HFFc6 (cell line): ENCODE results near the gene MTMR4. TPM values are rescaled to one million over a fixed set of nuclear protein-coding genes. Genes with fewer than 3 reads are reported as not detected.
"Not testable (repeated sequence)": the region's sequence is repeated elsewhere in the genome, so short reads cannot be mapped to it uniquely, and the experiment has no call there.

Experiments
- DNase-seq: peaks from one replicate; pipeline ENCODE4 v3.0.0-alpha.2; 2018
- H3K27ac Mint-ChIP-seq: 2 replicates; pipeline ENCODE4 v1.8.0; 2020; ENCODE audit warnings: mild to moderate bottlenecking, mixed read lengths
- H3K27me3 Mint-ChIP-seq: 2 replicates; pipeline ENCODE4 v1.8.0; 2021; ENCODE audit warnings: mild to moderate bottlenecking, moderate library complexity, mixed read lengths; ENCODE audit not compliant: insufficient read depth
- H3K36me3 Mint-ChIP-seq: 2 replicates; pipeline ENCODE4 v1.8.0; 2021; ENCODE audit warnings: low read depth, mixed read lengths
- H3K4me1 Mint-ChIP-seq: 2 replicates; pipeline ENCODE4 v1.8.0; 2020; ENCODE audit warnings: low read depth, mixed read lengths
- H3K4me3 Mint-ChIP-seq: 2 replicates; pipeline ENCODE4 v1.8.0; 2020; ENCODE audit warnings: mild to moderate bottlenecking, moderate library complexity, mixed read lengths
- H3K9me3 Mint-ChIP-seq: 2 replicates; pipeline ENCODE4 v1.8.0; 2020; ENCODE audit warnings: mild to moderate bottlenecking, mixed read lengths
- CTCF ChIP-seq: fragments of 200-600 bp; sonication (generic); IDR thresholded peaks from 2 replicates; pipeline ENCODE4 v1.5.0; 2021; ENCODE audit warnings: antibody characterized with exemption, mild to moderate bottlenecking
- total RNA-seq, 6 experiments: library from RNA; stranded (reverse); fragmentation: NEBNext Ultra II Directional; extraction: Animal tissue kit (Norgen Biotek cat#: 25700); gene quantifications; 2 replicates in 1 of 6; 3 replicates in 5 of 6; pipeline ENCODE4 v1.2.3, GENCODE V29; 2021

The MTMR4 gene
- total RNA-seq, 6 experiments from 2014 or later, result 25.3 to 32.2 (median 28.2) TPM

- Mint-ChIP-seq H3K4me1 (no peaks in the 10 kb centered on the region), H3K36me3 (peaks cover 41% of the 10 kb centered on the region), H3K4me3 (no peak overlapping the region)
These were observed 26.0 kb downstream of the MTMR4 start for GRCh38 chr17:58488428-58488890.

DNA sequence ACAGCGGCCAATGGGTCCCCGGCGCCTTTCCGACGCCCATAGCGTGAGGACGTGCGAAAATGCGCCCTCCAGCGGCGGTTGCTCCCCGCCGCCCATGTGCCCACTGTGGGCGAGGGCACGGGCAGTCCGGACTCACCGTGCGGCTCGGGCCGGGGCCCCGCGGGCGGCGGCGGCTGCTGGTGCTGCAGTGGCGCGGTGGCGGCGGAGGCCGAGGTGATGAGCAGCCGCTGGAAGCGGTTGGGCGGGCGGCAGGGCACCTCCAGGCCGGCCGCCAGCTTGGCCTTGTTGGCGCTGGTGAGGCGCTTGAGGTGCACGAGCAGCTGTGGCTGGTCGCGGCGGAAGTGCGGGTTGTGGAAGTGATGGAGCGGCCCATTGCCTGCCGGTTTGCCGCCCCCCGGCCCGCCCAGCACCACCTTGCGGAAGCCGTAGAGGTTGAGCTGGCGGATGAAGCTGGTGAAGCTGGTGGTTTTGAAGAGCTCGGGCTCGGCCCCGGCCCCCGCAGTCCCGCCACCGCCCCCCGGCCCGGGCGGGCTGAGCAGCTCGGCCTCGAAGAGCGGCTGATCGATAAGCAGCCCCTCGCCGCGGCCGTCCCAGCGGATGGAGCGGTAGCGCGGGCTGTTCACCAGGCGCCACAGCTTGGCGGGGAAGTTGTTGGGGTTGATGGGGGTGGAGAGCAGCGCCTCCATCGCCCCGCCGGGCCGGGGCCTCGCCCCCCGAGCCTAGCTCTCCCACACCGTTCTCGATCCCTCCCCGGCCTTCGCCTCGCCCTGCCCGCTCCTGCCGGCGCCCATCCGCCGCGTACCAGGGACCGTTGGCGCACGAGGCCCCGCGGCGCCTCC is 26.6 kb downstream of the MTMR4 start, which contains the start of gene HSF5:
TSS of gene HSF5 (minus strand) at position 820 of the 839 bp plus-strand sequence. CDS start at position 686, 134 bp downstream.
- peak; percentile 54; the same call in 1 of the 2 replicates for TF ChIP-seq CTCF
- Mint-ChIP-seq H3K27ac (no peak within 1 kb of the TSS), H3K4me1 (no peaks in the 10 kb centered on the region), H3K27me3 (peaks cover 6% of the 10 kb centered on the region; the same call in 1 of the 2 replicates), H3K4me3 (no peak within 1 kb of the TSS), H3K9me3 (no peaks in the 10 kb centered on the region), H3K36me3 (peaks cover 35% of the 10 kb centered on the region)
- no peak for DNase-seq

More at GRCh38 chr17:58488428-58488890, 26.0 kb downstream of the MTMR4 start:
- no peak for TF ChIP-seq CTCF
- H3K9me3 Mint-ChIP-seq, result no peaks in the 10 kb centered on the region
- H3K27me3 Mint-ChIP-seq, result peaks cover 2% of the 10 kb centered on the region; the same call in 1 of the 2 replicates
- no peak overlapping the region for H3K27ac Mint-ChIP-seq
- no peak for DNase-seq

DNA sequence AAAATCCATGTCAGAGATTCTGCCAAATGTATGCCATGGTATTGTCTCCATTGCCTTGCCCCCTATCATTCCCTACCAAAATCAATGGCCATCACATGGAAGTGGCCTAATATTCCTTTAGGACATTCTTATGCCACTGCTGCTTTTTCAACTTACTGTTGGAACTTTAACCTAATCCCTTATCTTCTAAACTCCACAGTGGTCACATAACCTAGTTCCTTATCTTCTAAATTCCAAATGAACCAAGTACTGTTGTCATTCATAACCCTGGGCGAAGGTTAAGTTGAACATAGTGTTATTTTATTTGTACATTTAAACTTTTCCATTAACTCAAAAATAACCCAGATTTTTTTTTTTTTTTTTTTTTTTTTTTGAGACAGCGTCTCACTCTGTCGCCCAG is 29.8 kb downstream of the MTMR4 start:
- H3K4me1 Mint-ChIP-seq, result no peaks in the 10 kb centered on the region
- H3K36me3 Mint-ChIP-seq, result peaks cover 12% of the 10 kb centered on the region
- no peak for TF ChIP-seq CTCF
- H3K9me3 Mint-ChIP-seq, result no peaks in the 10 kb centered on the region
- no peak overlapping the region for H3K4me3 Mint-ChIP-seq
- no peak overlapping the region for H3K27ac Mint-ChIP-seq
- no peak for DNase-seq
- peaks cover 7% of the 10 kb centered on the region; the same call in 1 of the 2 replicates for H3K27me3 Mint-ChIP-seq

DNA sequence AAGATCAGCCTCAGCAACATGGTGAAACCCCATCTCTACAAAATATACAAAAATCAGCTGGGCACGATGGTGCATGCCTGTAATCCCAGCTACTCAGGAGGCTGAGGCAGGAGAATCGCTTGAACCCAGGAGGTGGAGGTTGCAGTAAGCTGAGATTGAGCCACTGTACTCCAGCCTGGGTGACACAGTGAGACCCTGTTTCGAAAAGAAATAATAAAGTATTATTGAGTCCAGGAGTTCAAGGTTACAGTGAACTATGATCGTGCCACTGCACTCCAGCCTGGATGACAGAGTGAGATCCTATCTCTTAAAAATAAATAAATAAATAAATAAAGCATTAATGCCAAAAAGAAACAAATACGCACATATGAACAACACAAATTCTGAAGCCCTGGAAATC is 32.6 kb downstream of the MTMR4 start:
- peaks cover 11% of the 10 kb centered on the region for H3K27me3 Mint-ChIP-seq
- not testable (repeated sequence) for H3K9me3 Mint-ChIP-seq, H3K4me3 Mint-ChIP-seq, H3K27ac Mint-ChIP-seq, DNase-seq, H3K36me3 Mint-ChIP-seq, H3K4me1 Mint-ChIP-seq

DNA sequence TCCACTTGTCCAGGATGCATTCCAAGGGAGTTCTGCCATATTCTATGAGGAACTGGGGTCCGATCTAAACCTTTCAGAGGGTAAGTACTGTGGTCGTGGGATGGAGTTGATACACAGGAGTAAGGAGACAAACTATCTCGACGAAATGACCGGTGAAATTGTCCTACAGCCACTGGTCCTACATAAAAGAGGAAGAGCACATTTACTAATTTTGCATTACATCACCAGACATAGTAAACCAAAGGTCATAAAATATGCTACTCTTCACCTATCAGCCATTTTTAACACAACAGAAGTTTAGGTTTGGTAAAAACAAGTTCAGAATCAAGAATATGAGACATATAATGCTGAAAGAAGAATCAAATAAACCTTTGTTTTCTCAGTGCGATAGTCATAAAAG is 34.3 kb downstream of the MTMR4 start:
- H3K27me3 Mint-ChIP-seq, result peaks cover 21% of the 10 kb centered on the region
- no peaks in the 10 kb centered on the region for H3K4me1 Mint-ChIP-seq
- no peak for TF ChIP-seq CTCF
- no peak overlapping the region for H3K4me3 Mint-ChIP-seq
- no peak overlapping the region for H3K27ac Mint-ChIP-seq
- no peak for DNase-seq
- no peaks in the 10 kb centered on the region for H3K9me3 Mint-ChIP-seq
- no peaks in the 10 kb centered on the region for H3K36me3 Mint-ChIP-seq

GRCh38 chr17:58476812-58477211 is 37.6 kb downstream of the MTMR4 start:
- Mint-ChIP-seq H3K4me1 (no peaks in the 10 kb centered on the region), H3K4me3 (no peak overlapping the region), H3K9me3 (no peaks in the 10 kb centered on the region), H3K27ac (no peak overlapping the region), H3K27me3 (peaks cover 14% of the 10 kb centered on the region), H3K36me3 (no peaks in the 10 kb centered on the region)
- TF ChIP-seq CTCF, result no peak
- DNase-seq, result no peak
